Activated T-cell treated with anti-CD3 and anti-CD28 coated beads for 48 hours (primary cell): ENCODE results near the gene PARM1.

Experiments used
- DNase-seq: peaks from one replicate; pipeline ENCODE4 v3.0.0-alpha.2; 2020; ENCODE audit warnings: low read depth

Gene PARM1, protein sequence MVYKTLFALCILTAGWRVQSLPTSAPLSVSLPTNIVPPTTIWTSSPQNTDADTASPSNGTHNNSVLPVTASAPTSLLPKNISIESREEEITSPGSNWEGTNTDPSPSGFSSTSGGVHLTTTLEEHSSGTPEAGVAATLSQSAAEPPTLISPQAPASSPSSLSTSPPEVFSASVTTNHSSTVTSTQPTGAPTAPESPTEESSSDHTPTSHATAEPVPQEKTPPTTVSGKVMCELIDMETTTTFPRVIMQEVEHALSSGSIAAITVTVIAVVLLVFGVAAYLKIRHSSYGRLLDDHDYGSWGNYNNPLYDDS

GRCh38 chr4:74932832-74933561 is at the start of gene PARM1:
TSS of gene PARM1 (plus strand) at chr4:74933116. CDS start at chr4:74933328, 212 bp downstream.
- peak; percentile 66 for DNase-seq

GRCh38 chr4:74884266-74884665 is 48.6 kb upstream of the PARM1 start:
- no peak for DNase-seq

DNA sequence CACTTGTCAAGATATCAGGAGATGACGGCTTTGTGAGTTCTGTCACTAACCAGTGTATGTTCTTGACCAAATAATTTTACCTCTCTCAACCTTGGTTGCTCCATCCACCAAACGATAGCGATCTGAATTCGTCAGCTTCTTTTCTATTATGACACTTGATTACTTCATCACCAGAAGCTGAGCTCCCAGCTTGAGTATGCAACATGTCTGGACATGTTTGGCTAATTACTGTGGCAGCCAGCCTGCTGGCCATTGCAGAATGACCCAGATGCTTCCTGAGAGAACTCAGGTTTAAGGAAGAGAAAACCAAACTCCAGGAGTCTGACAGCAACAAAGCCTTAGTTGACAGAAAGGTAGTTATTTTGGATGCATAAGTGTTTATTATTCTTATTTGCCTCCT is 46.4 kb upstream of the PARM1 start:
- no peak for DNase-seq

GRCh38 chr4:74890341-74890740 is 42.6 kb upstream of the PARM1 start:
- no peak for DNase-seq

GRCh38 chr4:74891037-74891436 is 41.9 kb upstream of the PARM1 start:
- DNase-seq: no peak

DNA sequence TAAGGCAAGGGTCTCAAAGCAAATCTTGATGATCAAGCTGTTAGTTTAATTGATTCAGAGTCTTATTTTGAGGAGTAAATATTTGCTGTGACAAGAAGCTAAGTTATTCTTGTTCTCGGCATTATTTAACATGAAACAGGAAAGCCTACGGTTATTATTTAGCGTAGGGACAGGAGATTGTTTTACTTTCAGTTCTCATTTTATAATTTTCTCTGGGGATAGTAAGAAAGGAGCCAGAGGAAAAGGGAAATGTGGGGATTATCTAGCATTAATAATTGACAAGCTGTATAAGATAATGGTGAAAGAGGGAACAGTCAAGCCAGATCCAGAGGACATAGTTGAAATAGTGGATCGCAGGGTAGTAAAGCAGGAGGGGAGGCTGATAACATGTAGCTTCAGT is 39.7 kb upstream of the PARM1 start:
- no peak for DNase-seq

DNA sequence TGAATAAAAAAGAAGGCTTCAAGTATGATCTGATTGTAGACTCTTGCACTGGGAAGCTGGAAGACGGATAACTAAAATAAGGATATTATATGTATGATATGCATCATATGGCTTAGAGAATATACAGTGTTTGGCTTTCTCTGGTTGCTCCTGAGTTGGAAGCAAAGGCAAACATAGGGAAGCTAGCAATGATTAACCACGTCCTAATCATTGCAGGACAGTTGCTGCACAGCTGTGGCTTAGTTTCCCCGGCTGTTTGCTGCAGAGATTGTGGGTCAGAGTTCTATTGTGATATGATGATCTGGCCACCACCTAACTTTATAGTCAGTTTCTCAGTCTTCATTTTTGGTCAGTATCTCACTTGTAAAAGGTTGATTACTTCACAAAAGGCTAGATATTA is 36.3 kb upstream of the PARM1 start:
- DNase-seq: no peak

- DNase-seq: no peak
These were observed 35.5 kb upstream of the PARM1 start for GRCh38 chr4:74897386-74897785.

DNA sequence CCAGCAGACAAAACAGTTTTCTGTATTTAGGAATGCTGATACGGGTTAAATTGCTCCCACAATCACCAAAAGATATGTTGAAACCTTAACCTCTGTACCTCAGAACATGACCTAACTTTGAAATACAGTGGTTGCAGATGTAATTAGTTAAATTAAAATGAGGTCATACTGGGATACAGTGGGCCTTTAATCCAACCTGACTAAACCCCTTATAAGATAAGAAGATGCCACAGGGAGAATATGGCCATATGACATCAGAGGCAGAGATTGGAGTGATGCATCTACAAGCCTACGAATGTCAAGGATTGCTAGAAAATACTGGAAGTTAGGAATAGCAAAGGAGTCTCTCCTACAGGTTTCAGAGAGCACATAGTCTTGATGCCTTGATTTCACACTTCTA is 32.1 kb upstream of the PARM1 start:
- DNase-seq: no peak

DNA sequence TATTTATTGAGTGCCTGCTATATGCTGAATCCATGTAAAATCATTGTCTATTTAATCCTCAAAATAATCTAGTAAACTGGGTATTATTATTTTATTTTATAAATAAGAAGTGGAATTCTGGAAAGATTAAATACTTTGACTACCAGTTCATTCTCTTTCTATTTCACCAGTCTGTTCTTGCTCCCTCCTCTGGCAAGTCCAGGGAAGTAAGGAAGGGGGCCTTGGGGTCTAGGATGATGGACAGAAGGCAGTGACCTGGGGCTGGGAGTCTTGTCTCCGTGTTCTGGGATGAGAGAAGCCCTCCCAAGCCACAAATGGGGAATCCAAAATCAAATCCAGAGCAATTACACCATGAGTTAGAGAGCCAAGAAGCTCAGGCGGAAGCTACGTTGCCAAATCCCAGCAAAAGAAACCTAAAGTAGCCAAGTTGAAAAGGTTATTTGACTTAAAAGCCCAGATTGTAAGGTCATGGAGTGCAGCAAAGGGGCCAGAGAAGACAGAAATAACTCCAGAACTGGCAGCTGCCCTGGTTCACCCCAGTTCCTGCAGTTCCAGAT is 28.3 kb upstream of the PARM1 start:
- DNase-seq: no peak

- no peak for DNase-seq
These were observed 26.1 kb upstream of the PARM1 start for GRCh38 chr4:74906771-74907170.

DNA sequence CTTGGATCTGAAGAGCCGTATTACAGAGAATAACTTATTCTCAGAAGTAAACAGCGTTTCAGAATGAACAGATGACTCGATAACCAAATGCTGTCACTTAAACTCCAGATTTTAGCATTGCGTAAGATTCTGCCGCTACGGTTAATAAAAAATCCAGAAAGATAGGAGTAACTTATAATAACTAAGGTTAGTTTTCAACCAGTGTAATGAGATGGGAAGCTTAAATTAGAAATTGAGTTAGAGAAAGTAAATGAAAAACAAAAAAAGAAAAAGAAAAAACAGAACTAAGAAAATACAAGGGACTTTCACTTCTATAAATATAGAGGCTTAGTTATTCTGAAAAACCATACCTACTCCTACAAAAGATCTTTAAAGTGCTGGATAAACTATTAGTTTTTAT is 13.1 kb upstream of the PARM1 start:
- no peak for DNase-seq

DNA sequence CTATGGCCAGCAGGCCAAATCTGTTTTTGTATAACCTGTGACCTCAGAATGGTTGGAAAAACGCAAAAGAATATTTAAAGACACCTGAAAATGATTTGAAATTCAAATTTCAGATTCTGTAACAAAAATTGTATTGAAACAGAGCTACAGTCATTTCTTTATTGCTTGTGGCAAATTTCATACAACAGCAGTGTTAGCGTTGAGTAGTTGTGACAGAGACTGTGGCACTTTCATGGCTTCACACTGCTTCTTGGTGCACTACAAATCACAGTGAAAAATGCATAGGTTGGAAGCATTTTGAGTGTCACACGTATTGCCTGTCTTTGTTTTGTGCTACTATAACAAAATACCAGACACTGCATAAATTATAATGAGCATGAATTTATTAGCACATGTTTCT is 12.2 kb upstream of the PARM1 start:
- DNase-seq: no peak

GRCh38 chr4:74921490-74921889 is 11.4 kb upstream of the PARM1 start:
- no peak for DNase-seq

DNA sequence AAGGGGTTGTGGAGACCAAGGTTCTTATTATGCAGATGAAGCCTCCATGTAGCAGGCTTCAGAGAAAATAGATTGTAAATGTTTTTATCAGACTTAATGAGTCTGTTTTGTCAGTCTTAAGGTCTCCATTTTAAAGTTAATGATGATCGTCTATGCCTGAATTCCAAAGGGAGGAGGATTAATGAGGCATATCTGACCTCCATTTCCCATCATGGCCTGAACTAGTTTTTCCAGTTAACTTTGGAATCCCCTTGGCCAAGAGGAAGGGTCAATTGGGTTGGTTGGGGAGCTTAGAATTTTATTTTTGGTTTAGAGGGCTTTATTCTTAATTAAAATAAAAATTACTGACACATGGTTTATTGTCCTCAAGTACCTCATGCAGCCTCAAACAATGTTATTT is 6.9 kb upstream of the PARM1 start:
- DNase-seq: no peak

DNA sequence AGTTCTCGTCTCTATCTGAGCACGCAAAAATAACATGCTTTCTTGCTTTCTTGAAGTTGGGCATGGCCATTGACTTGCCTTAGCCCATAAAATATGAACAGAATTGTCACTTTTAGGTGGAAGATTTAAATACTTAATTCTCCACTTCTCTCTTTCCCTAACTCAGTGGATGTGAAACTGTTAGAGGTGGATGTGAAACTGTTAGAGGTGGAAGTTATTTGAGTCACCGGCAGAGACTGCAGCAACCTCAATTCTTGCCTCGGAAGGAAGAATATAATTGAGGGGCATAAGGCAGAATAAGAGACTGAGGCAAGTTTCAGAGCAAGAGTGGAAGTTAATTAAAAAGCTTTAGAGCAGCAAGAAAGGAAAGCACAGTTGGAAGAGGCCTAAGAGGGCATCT is 2.8 kb upstream of the PARM1 start:
- DNase-seq: no peak

GRCh38 chr4:74931376-74931775 is 1.5 kb upstream of the PARM1 start:
- DNase-seq: no peak

- no peak for DNase-seq
These were observed 906 bp upstream of the PARM1 start for GRCh38 chr4:74932010-74932409.

DNA sequence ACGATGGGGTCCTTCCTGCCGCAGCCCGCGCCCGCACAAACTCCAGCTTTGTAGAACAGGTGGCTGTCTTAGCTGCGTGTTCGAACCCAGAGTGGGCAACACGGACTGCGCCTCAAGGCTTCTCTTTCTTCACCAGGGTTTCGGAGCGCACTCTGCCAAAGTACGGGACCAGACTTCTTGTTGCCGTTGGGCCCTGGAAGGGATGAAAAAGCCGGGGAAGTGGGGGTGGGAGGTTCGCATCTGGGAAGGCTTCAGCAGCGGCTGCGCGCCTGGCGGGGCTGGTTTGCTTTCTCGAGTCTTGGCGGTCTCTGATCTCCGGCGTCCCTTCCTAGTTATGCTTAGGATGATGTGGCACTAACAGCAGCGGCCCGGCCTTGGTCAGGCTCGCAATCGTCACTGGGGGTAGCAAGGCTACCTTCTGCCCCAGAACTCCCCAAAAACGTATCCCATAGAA is 673 bp downstream of the PARM1 start:
- DNase-seq: no peak

- DNase-seq: no peak
These were observed 1.3 kb downstream of the PARM1 start for GRCh38 chr4:74934016-74934831.

DNA sequence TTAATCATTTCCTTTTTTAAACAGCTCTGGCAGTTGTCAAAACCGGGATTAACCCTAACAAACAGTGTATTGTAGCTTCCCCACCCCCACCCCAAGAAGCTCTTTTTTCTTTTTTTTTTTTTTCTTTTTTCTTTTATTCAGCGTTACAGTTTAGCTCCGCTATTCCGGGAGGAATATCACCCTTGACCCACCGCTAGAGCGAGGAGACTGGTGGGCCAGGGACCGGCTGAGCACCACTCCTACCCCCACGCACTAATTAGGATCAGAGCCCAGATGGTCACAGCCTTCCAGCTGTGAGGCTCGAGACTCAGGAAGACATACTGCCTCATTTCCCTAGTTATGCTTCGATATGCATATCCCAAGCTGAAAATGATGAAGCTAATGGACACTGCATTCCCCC is 2.0 kb downstream of the PARM1 start:
- DNase-seq: no peak

DNA sequence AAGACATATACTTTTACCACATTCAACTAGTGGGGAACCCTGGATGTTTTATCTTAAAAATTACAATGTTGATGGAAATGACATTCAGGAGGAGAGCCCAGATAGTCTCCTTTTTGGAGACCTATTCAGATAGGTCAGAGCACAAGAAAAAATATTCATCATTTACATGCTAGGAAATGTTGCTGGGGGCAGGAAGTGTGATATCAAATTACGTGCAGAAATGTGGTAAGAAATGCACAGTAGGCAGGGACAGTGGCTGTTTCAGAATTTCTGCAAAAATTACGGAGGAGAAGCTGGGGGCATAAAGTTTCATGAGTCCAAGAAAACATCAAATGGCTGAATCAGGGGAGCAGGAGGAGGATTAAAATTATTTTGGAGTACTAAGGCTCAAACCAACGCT is 8.2 kb downstream of the PARM1 start:
- DNase-seq: no peak
